Measurements from ENCODE around the gene ALDOA. TPM values are rescaled to one million over a fixed set of nuclear protein-coding genes. Genes with fewer than 3 reads are reported as not detected.

ALDOA gene
- total and polyA plus RNA-seq, 9 of the 15 experiments (the other 6 are each of a cell fraction or from before 2014, with no cell fraction given) = 311 to 2,224 (median 1,293) TPM

DNA sequence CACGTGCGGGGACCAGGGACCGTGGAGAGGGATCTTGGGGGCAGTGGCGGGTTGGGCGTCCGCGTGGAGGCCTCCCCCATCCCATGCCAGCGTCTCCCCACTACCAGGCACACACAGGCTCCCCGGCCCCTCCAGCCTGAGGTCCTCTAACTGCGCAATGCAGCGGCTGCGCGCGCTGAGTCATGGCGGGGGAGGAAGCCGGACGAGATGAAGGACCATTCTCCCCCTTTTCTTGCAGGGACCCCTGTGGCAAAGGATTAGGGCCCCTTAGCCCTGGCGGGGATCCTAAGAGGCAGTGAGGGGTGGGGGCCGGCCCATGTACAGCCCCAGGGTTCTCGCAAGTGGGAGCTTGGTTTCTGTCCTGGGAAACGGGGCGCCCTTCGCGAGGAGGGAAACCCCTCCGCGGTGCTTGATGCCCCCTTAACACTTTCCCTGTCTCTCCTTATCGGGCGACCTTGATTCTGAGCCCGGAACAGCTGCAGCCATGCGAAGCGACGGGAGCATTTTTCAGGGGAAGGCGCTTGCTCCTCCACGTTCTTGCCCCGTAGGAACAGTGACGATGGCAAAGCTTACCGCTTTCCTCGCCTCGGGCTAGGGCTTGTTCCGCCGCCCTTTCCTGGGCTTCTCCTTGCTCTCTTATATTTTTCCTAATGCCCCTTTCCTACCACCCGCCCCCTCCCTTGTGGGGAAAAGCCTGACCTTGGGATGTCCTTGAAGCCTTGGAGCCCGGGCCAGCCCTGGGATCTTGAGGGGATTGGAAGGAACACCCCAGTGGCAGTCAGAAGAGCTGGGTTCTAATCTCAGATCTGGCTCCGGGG lies 592 bp downstream of the ALDOA start (continued):
- TF ChIP-seq, protein P1, sequence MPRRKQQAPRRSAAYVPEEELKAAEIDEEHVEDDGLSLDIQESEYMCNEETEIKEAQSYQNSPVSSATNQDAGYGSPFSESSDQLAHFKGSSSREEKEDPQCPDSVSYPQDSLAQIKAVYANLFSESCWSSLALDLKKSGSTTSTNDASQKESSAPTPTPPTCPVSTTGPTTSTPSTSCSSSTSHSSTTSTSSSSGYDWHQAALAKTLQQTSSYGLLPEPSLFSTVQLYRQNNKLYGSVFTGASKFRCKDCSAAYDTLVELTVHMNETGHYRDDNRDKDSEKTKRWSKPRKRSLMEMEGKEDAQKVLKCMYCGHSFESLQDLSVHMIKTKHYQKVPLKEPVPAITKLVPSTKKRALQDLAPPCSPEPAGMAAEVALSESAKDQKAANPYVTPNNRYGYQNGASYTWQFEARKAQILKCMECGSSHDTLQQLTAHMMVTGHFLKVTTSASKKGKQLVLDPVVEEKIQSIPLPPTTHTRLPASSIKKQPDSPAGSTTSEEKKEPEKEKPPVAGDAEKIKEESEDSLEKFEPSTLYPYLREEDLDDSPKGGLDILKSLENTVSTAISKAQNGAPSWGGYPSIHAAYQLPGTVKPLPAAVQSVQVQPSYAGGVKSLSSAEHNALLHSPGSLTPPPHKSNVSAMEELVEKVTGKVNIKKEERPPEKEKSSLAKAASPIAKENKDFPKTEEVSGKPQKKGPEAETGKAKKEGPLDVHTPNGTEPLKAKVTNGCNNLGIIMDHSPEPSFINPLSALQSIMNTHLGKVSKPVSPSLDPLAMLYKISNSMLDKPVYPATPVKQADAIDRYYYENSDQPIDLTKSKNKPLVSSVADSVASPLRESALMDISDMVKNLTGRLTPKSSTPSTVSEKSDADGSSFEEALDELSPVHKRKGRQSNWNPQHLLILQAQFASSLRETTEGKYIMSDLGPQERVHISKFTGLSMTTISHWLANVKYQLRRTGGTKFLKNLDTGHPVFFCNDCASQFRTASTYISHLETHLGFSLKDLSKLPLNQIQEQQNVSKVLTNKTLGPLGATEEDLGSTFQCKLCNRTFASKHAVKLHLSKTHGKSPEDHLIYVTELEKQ (CRISPR knock-in tag; IDR thresholded peaks at IDR 0.05) = no peak
- no peak for TF ChIP-seq ARID2 (IDR thresholded peaks at IDR 0.05)
- peak; percentile 62; the same call in 1 of the 2 replicates for TF ChIP-seq ZSCAN29 (IDR thresholded peaks at IDR 0.05)
- TF ChIP-seq POLR2AphosphoS2 (IDR thresholded peaks at IDR 0.05; ENCODE audit: low read length) = no peak; the same call in 1 of the 2 replicates
- TF ChIP-seq, protein P2, sequence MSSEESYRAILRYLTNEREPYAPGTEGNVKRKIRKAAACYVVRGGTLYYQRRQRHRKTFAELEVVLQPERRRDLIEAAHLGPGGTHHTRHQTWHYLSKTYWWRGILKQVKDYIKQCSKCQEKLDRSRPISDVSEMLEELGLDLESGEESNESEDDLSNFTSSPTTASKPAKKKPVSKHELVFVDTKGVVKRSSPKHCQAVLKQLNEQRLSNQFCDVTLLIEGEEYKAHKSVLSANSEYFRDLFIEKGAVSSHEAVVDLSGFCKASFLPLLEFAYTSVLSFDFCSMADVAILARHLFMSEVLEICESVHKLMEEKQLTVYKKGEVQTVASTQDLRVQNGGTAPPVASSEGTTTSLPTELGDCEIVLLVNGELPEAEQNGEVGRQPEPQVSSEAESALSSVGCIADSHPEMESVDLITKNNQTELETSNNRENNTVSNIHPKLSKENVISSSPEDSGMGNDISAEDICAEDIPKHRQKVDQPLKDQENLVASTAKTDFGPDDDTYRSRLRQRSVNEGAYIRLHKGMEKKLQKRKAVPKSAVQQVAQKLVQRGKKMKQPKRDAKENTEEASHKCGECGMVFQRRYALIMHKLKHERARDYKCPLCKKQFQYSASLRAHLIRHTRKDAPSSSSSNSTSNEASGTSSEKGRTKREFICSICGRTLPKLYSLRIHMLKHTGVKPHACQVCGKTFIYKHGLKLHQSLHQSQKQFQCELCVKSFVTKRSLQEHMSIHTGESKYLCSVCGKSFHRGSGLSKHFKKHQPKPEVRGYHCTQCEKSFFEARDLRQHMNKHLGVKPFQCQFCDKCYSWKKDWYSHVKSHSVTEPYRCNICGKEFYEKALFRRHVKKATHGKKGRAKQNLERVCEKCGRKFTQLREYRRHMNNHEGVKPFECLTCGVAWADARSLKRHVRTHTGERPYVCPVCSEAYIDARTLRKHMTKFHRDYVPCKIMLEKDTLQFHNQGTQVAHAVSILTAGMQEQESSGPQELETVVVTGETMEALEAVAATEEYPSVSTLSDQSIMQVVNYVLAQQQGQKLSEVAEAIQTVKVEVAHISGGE (CRISPR knock-in tag; IDR thresholded peaks at IDR 0.05) = peak in 1 of 3 experiments; percentile 30; a peak in 1 of 6 replicates
- TF ChIP-seq, protein P3, sequence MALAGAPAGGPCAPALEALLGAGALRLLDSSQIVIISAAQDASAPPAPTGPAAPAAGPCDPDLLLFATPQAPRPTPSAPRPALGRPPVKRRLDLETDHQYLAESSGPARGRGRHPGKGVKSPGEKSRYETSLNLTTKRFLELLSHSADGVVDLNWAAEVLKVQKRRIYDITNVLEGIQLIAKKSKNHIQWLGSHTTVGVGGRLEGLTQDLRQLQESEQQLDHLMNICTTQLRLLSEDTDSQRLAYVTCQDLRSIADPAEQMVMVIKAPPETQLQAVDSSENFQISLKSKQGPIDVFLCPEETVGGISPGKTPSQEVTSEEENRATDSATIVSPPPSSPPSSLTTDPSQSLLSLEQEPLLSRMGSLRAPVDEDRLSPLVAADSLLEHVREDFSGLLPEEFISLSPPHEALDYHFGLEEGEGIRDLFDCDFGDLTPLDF (CRISPR knock-in tag; IDR thresholded peaks at IDR 0.05) = no peak
- no peak for TF ChIP-seq U2AF2 (optimal IDR thresholded peaks at IDR 0.05; ENCODE audit: low read depth, low read length)
- TF ChIP-seq CBFA2T2 (conservative IDR thresholded peaks at IDR 0.05) = no peak
- TF ChIP-seq ZNF76 (CRISPR knock-in tag; IDR thresholded peaks at IDR 0.05; ENCODE audit: borderline replicate concordance) = peak; percentile 53; the same call in 1 of the 2 replicates
- 0 out of 2 replicates have a peak, but pooled peaks have one; percentile 16 for TF ChIP-seq FOXK1 (CRISPR knock-in tag; IDR thresholded peaks at IDR 0.05; ENCODE audit: borderline replicate concordance)
- peak; percentile 74 to 79 for TF ChIP-seq NRF1 (conservative IDR thresholded peaks at IDR 0.05 in 1 of 2, IDR thresholded peaks at IDR 0.05 in 1 of 2)
- 0 out of 2 replicates have a peak, but pooled peaks have one; percentile 47 for TF ChIP-seq E2F3 (CRISPR knock-in tag; IDR thresholded peaks at IDR 0.05)
- peak; percentile 22 for TF ChIP-seq SMAD1 (IDR thresholded peaks at IDR 0.05; ENCODE audit: low read depth, low read length, partially characterized antibody)
- peak; percentile 84 for TF ChIP-seq RBM22 (IDR thresholded peaks at IDR 0.05; ENCODE audit: low read depth, low read length, poor library complexity, severe bottlenecking)
- TF ChIP-seq, protein P4, sequence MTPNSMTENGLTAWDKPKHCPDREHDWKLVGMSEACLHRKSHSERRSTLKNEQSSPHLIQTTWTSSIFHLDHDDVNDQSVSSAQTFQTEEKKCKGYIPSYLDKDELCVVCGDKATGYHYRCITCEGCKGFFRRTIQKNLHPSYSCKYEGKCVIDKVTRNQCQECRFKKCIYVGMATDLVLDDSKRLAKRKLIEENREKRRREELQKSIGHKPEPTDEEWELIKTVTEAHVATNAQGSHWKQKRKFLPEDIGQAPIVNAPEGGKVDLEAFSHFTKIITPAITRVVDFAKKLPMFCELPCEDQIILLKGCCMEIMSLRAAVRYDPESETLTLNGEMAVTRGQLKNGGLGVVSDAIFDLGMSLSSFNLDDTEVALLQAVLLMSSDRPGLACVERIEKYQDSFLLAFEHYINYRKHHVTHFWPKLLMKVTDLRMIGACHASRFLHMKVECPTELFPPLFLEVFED (CRISPR knock-in tag; conservative IDR thresholded peaks at IDR 0.05) = no peak
- TF ChIP-seq C11orf30 (IDR thresholded peaks at IDR 0.05; ENCODE audit: low read depth) = peak; percentile 75; the same call in 1 of the 2 replicates
- TF ChIP-seq ZNF57 (CRISPR knock-in tag; IDR thresholded peaks at IDR 0.05) = 0 out of 2 replicates have a peak, but pooled peaks have one; percentile 71

Data from K562 (cell line).